Activated CD4-positive, alpha-beta T cell treated with anti-CD3 and anti-CD28 coated beads for 48 hours (primary cell): ENCODE results near the gene PEX11B.

Source experiments
- DNase-seq: peaks from one replicate; pipeline ENCODE4 v3.0.0-alpha.2; 2020

PEX11B gene, protein sequence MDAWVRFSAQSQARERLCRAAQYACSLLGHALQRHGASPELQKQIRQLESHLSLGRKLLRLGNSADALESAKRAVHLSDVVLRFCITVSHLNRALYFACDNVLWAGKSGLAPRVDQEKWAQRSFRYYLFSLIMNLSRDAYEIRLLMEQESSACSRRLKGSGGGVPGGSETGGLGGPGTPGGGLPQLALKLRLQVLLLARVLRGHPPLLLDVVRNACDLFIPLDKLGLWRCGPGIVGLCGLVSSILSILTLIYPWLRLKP

GRCh38 chr1:145918144-145918991 is at the start of gene PEX11B:
TSS of gene PEX11B (minus strand) at chr1:145918717. CDS start at chr1:145918688, 29 bp downstream.
- peak; percentile 95 for DNase-seq

- no peak for DNase-seq
These were observed 48.8 kb upstream of the PEX11B start for GRCh38 chr1:145967288-145967687.

- DNase-seq, result no peak
These were observed 46.7 kb upstream of the PEX11B start for GRCh38 chr1:145965119-145965744.

DNA sequence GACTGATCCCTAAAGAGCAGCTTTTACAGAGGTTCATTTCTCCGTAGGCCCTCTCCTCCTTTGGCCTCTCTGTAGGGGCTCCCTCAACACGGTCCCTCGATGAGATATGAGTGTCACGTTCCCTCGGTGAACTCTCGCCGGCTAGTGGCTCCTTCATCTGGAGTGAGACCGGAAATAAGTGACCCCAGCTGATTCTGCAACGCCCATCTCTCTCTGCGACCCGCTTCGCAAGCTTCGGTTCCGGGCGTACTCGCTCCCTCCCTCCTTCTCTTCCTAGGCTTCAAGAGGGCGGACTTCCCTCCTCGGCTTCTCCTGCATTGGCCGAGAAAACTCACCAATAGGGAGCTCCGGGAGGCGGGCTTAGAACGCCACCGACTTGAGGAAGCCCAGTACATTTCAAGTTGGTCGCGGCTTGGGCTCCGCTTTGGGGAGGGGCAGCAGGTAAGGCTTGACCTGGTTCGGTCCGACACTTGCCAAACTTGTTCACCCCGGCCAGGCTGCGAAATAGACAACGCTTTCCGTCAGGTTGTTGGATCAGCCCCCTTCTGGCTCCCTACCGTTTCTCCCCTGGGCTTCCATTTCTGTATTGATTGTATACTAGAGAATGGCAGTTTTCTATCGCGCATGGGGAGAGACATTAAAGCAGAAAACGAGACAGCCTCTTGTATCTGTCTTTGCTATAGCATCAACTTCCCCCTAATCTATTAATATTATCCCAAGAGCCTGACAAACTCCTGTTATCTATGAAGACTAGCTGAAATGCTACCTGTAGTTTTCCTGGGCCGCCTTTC is 46.0 kb upstream of the PEX11B start, which contains the start of the genes ANKRD34A and POLR3GL:
Gene ANKRD34A (minus strand): TSS at position 248 of the 791 bp plus-strand sequence. CDS start 2,816 bp downstream, outside the sequence.
Gene POLR3GL (plus strand): TSS at position 363 of the 791 bp plus-strand sequence. CDS start 10,176 bp downstream, outside the sequence.
- DNase-seq, result peak; percentile 94

GRCh38 chr1:145963265-145964019 is 44.9 kb upstream of the PEX11B start:
- no peak for DNase-seq

DNA sequence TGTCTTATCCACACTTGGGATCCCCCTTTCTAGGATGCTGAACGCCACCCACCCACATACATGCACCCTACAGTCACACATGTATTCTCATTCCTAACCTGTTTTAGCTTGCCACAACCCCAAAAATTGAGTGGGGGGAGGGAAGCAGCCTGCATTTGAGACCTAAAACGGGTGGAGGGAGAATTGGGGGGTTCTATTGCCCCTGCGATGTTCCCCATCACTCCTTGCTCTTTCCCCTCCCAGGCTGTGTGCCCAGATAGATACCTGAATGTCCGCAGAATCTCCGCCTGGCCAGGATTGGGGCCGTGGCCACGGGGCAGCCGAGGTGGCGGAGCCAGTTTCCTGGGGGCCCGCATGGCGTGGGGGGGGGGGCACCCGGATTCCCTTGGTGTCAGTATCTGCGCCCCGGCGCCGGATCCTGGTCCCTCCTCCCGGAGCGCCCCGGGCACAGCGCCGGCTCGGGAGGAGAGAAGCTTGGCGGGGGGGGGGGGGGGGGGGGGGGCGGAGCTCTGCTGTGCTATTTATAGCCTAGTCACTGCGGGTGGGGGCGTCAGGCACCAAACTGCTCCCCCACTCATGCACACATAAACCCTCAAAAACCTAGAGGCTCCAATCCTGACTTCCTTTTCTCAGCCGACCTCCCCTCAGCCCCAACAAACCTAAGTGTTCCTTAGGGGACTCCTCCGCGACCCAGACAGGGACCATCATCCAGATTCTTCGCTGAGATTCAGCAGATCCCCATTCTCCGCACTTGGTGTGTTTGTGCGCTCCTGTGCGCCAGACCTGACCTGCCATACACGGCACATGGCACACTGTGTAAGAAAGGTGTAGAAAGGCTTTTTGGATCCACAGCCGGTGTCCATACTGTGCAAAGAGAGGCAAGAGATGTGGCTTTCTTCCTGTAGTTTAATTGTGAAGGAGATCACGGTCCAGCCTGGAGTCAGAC is 43.9 kb upstream of the PEX11B start:
- peak; percentile 50 for DNase-seq

DNA sequence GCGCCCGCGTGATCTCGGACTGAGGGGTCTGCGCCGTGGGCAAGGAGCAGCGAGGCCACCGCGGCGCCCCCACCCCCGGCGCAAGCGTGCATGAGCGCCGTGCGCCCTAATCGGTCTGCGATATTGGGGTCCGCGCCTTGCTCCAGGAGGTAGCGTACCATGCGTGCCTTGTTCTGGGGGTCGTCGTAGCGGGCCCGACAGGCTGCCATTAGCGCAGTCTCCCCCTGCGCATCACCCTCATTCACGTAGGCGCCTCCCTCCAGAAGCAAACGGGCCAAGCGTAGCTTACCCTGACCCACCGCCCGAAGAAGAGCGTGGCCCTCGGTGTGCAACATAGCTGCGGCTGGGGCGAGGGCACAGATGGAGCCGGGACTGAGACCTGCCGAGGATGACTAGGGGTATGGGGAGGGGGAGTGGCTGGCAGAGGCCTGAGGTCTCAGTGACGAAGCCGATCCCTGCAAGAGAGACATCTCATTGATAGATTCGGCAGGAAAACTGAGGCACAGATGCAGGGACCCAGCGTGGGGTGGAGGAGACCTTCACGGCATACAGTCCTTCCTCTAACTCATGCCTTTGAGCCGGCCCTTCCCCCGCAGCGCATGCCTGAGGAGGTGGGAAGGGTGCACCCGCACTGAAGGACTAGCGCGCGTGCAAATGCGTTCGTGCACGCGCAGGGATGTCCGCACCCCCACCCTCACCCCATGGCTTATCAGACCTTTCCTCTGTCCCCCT is 43.1 kb upstream of the PEX11B start:
- DNase-seq, result peak; percentile 80

DNA sequence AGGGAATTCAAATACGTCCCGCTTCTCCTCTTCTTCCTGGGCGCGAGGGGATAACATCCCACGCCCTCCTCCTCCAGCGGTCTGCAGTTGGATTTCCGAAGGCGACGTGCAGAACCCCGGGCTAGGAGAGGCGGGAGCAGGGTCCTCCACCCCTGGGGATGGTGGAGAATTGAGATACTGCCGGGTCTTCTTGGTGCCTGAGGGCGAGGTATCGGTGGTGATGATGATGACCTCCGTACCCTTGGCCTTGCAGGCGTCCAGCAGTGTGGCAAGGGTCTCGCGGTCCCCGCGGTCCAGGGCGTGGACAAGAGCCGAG is 42.5 kb upstream of the PEX11B start:
- DNase-seq, result no peak

- DNase-seq, result peak; percentile 59
These were observed 42.1 kb upstream of the PEX11B start for GRCh38 chr1:145960468-145961108.

DNA sequence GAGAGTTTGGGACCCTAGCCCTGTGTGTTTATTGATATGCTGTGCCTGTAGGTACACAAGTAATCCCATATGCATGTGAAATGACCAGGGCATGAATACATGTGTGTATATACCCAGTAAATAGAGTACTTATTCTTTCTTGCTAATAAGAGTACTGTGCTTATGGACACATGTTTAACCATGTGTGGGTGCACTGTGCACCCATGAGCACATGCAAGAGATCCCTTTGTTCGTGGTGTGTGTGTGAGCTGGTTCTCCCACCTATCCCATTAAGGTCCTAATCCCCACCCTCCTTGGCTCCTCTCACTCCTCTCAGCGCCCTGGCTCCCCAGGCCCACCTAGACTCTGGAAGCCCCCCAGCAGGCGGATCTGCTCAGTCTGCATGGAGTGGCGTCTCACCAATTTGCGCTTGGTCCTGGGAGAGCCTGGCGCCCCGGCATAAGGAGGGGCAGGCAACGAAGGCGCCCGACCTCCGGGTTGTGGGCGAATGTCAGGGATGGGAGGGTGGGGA is 41.5 kb upstream of the PEX11B start:
- no peak for DNase-seq

DNA sequence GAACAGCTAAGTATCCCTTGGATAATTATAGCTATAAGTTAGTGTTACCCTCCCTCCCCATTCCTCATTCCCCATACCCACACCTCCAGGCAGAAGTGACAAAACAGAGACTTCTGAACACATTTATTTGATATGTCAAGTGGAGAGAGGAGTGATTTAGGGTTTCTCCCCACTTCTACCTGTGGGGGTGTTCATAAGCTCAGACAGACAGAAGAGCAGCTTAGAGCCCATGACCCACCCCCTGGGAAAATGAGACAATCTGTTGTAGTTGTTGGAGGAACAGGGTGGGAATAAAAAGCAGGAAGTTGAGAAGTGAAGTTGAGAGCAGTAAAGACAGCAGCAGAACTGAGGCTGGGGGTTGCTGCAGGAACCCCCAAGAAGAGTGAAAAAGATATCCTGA is 40.8 kb upstream of the PEX11B start:
- DNase-seq, result no peak

DNA sequence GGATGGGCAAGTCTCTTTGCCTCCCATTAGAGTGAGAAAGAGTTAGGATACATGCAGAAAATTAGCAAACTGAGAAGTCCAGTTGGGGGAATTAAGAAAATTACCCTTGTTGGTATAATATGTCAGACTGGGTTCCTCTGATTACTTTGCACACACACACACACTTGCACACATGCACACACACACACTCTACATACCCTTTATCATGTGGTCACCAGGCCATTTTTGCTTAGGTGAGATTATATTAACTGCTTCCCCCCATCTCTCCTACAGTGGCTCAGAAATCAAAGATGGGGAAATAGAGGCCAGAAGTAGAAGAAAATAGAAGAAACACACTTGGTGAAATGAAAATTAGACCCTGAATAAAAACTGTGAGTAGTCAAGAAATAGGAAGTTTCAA is 40.2 kb upstream of the PEX11B start:
- DNase-seq, result no peak

- DNase-seq, result peak; percentile 97
These were observed 39.2 kb upstream of the PEX11B start, which contains the start of gene LIX1L for GRCh38 chr1:145957443-145958319. TSS of gene LIX1L (minus strand) at chr1:145958017. CDS start at chr1:145957927, 90 bp downstream.

DNA sequence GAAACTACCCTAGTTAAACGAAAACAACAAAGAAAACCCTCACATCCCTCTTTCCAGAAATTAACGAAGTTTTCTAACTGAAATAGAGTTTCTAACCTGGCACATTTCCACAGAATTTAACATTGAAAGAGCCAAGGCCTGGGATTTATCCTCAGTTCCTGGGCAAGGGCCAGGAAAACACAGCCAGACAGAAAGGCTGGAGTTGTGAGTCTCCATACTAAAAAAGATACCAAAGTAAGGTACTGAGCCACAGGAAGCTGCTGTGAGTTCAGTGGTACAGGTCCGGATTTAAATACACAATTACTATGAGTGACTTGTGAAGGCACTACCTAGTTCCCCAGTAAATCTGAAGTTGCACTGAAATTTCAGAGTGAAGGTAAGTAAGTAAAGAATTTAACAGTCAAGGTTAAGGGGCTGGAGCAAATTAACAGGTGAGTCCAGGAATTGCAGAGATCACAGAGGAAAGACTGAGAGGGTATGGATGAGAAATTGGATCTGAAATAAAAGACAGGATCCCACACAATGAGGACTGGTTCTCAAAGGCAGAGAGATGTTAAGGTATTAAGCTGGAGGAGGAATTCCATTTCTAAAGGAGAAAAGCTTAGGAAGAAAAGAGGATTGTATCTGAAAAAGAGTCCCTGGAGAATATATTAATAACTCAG is 38.4 kb upstream of the PEX11B start:
- no peak for DNase-seq

- no peak for DNase-seq
These were observed 37.8 kb upstream of the PEX11B start for GRCh38 chr1:145956361-145956760.

- no peak for DNase-seq
These were observed 36.9 kb upstream of the PEX11B start for GRCh38 chr1:145955436-145955835.

DNA sequence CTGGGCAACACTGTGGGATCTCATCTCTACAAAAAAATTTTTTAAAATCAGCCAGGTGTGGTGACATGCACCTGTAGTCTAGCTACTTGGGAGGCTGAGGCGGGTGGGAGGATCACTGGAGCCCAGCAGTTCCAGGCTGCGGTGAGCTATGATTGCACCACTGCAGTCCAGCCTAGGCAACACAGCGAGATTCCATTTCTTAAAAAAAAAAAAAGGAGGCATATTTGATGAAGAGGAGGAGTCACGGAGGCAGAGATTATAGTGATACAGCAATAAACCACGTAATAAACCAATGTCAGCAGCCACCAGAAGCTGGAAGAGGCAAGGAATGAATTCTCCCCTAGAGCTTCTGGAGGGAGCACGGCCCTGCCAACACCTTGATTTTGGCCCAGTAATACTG is 35.3 kb upstream of the PEX11B start:
- no peak for DNase-seq

DNA sequence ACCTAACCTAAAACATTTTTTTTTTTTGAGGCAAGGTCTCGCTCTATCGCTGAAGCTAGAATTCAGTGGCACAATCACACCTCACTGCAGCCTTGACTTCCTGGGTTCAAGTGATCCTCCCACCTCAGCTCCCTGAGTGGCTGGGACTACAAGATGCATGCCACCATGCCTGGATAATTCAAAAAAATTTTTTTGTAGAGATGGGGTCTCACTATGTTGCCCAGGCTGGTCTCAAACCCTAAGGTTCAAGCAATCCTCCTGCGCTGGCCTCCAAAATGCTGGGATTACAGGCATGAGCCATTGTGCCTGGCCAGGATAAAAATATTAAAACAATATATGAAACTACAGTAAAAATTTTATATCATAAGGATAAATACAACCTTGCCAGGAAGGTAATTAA is 34.4 kb upstream of the PEX11B start:
- no peak for DNase-seq
